ENCODE results near the gene TRPM8.

TRPM8 gene

GRCh38 chr2:233905945-233906344 lies 11.2 kb upstream of the TRPM8 start:
- no peak overlapping the region for H3K27ac ChIP-seq
- H3K4me3 ChIP-seq: no peak overlapping the region
- H3K9me3 ChIP-seq (ENCODE audit: low read depth, low read length): no peaks in the 10 kb centered on the region
- DNase-seq (ENCODE audit: low read depth, low spot score): no peak
- TF ChIP-seq FOXP2 (optimal IDR thresholded peaks at IDR 0.05; ENCODE audit: control extremely low read depth, extremely low read length, insufficient read depth) (no peak), POLR2AphosphoS5 (IDR thresholded peaks at IDR 0.05; ENCODE audit: borderline replicate concordance, low read depth, low read length) (no peak), EZH2 (IDR thresholded peaks at IDR 0.05) (no peak)
- H3K36me3 ChIP-seq (ENCODE audit: insufficient read depth, low read length): no peaks in the 10 kb centered on the region
- H3K9ac ChIP-seq (ENCODE audit: insufficient read length): no peak overlapping the region

- Histone ChIP-seq H3K9me3 (ENCODE audit: low read depth, low read length) (no peaks in the 10 kb centered on the region), H3K9ac (ENCODE audit: insufficient read length) (no peak overlapping the region), H3K27ac (no peak overlapping the region), H3K4me3 (no peak overlapping the region), H3K36me3 (ENCODE audit: insufficient read depth, low read length) (no peaks in the 10 kb centered on the region)
- TF ChIP-seq EZH2 (IDR thresholded peaks at IDR 0.05): no peak
- TF ChIP-seq FOXP2 (optimal IDR thresholded peaks at IDR 0.05; ENCODE audit: control extremely low read depth, extremely low read length, insufficient read depth): no peak
- TF ChIP-seq POLR2AphosphoS5 (IDR thresholded peaks at IDR 0.05; ENCODE audit: borderline replicate concordance, low read depth, low read length): no peak
- no peak for DNase-seq (ENCODE audit: low read depth, low spot score)
Measured at GRCh38 chr2:233907627-233908026, 9.5 kb upstream of the TRPM8 start.

GRCh38 chr2:233912691-233913423 lies 4.3 kb upstream of the TRPM8 start:
- H3K9me3 ChIP-seq (ENCODE audit: low read depth, low read length): no peaks in the 10 kb centered on the region
- no peak overlapping the region for H3K27ac ChIP-seq
- H3K36me3 ChIP-seq (ENCODE audit: insufficient read depth, low read length): no peaks in the 10 kb centered on the region
- no peak overlapping the region for H3K9ac ChIP-seq (ENCODE audit: insufficient read length)
- no peak for DNase-seq (ENCODE audit: low read depth, low spot score)
- H3K4me3 ChIP-seq: no peak overlapping the region
- TF ChIP-seq FOXP2 (optimal IDR thresholded peaks at IDR 0.05; ENCODE audit: control extremely low read depth, extremely low read length, insufficient read depth) (no peak), EZH2 (IDR thresholded peaks at IDR 0.05) (no peak), POLR2AphosphoS5 (IDR thresholded peaks at IDR 0.05; ENCODE audit: borderline replicate concordance, low read depth, low read length) (no peak)

- H3K9me3 ChIP-seq (ENCODE audit: low read depth, low read length): no peaks in the 10 kb centered on the region
- DNase-seq (ENCODE audit: low read depth, low spot score): no peak
- H3K36me3 ChIP-seq (ENCODE audit: insufficient read depth, low read length): no peaks in the 10 kb centered on the region
- H3K27ac ChIP-seq: no peak overlapping the region
- H3K4me3 ChIP-seq: no peak overlapping the region
- H3K9ac ChIP-seq (ENCODE audit: insufficient read length): no peak overlapping the region
- TF ChIP-seq EZH2 (IDR thresholded peaks at IDR 0.05): no peak
- no peak for TF ChIP-seq FOXP2 (optimal IDR thresholded peaks at IDR 0.05; ENCODE audit: control extremely low read depth, extremely low read length, insufficient read depth)
- TF ChIP-seq POLR2AphosphoS5 (IDR thresholded peaks at IDR 0.05; ENCODE audit: borderline replicate concordance, low read depth, low read length): no peak
Measured at GRCh38 chr2:233915128-233915527, 2.0 kb upstream of the TRPM8 start.

- no peaks in the 10 kb centered on the region; the same call in 1 of the 2 replicates for H3K36me3 ChIP-seq (ENCODE audit: insufficient read depth, low read length)
- H3K9me3 ChIP-seq (ENCODE audit: low read depth, low read length): no peaks in the 10 kb centered on the region
- no peak overlapping the region for H3K27ac ChIP-seq
- no peak for DNase-seq (ENCODE audit: low read depth, low spot score)
- TF ChIP-seq POLR2AphosphoS5 (IDR thresholded peaks at IDR 0.05; ENCODE audit: borderline replicate concordance, low read depth, low read length): no peak
- no peak for TF ChIP-seq FOXP2 (optimal IDR thresholded peaks at IDR 0.05; ENCODE audit: control extremely low read depth, extremely low read length, insufficient read depth)
- TF ChIP-seq EZH2 (IDR thresholded peaks at IDR 0.05): no peak
- H3K9ac ChIP-seq (ENCODE audit: insufficient read length): no peak overlapping the region
- H3K4me3 ChIP-seq: peak overlapping the region; percentile 14
Measured at GRCh38 chr2:233919319-233919718, 2.1 kb downstream of the TRPM8 start.

- no peaks in the 10 kb centered on the region; the same call in 1 of the 2 replicates for H3K36me3 ChIP-seq (ENCODE audit: insufficient read depth, low read length)
- no peak overlapping the region for H3K4me3 ChIP-seq
- no peak for TF ChIP-seq EZH2 (IDR thresholded peaks at IDR 0.05)
- no peak for TF ChIP-seq FOXP2 (optimal IDR thresholded peaks at IDR 0.05; ENCODE audit: control extremely low read depth, extremely low read length, insufficient read depth)
- TF ChIP-seq POLR2AphosphoS5 (IDR thresholded peaks at IDR 0.05; ENCODE audit: borderline replicate concordance, low read depth, low read length): no peak
- no peaks in the 10 kb centered on the region for H3K9me3 ChIP-seq (ENCODE audit: low read depth, low read length)
- DNase-seq (ENCODE audit: low read depth, low spot score): no peak
- no peak overlapping the region for H3K9ac ChIP-seq (ENCODE audit: insufficient read length)
- H3K27ac ChIP-seq: no peak overlapping the region
Measured at GRCh38 chr2:233919938-233920337, 2.8 kb downstream of the TRPM8 start.

- Histone ChIP-seq H3K36me3 (ENCODE audit: insufficient read depth, low read length) (no peaks in the 10 kb centered on the region; the same call in 1 of the 2 replicates), H3K9me3 (ENCODE audit: low read depth, low read length) (no peaks in the 10 kb centered on the region), H3K4me3 (no peak overlapping the region), H3K27ac (no peak overlapping the region), H3K9ac (ENCODE audit: insufficient read length) (no peak overlapping the region)
- no peak for DNase-seq (ENCODE audit: low read depth, low spot score)
- TF ChIP-seq FOXP2 (optimal IDR thresholded peaks at IDR 0.05; ENCODE audit: control extremely low read depth, extremely low read length, insufficient read depth) (no peak), POLR2AphosphoS5 (IDR thresholded peaks at IDR 0.05; ENCODE audit: borderline replicate concordance, low read depth, low read length) (no peak), EZH2 (IDR thresholded peaks at IDR 0.05) (no peak)
Measured at GRCh38 chr2:233922471-233922870, 5.3 kb downstream of the TRPM8 start.

- no peak overlapping the region for H3K4me3 ChIP-seq
- TF ChIP-seq EZH2 (IDR thresholded peaks at IDR 0.05) (no peak), POLR2AphosphoS5 (IDR thresholded peaks at IDR 0.05; ENCODE audit: borderline replicate concordance, low read depth, low read length) (no peak), FOXP2 (optimal IDR thresholded peaks at IDR 0.05; ENCODE audit: control extremely low read depth, extremely low read length, insufficient read depth) (no peak)
- H3K27ac ChIP-seq: no peak overlapping the region
- no peaks in the 10 kb centered on the region; the same call in 1 of the 2 replicates for H3K36me3 ChIP-seq (ENCODE audit: insufficient read depth, low read length)
- H3K9me3 ChIP-seq (ENCODE audit: low read depth, low read length): no peaks in the 10 kb centered on the region
- no peak overlapping the region for H3K9ac ChIP-seq (ENCODE audit: insufficient read length)
- DNase-seq (ENCODE audit: low read depth, low spot score): no peak
Measured at GRCh38 chr2:233925402-233925801, 8.2 kb downstream of the TRPM8 start.
